ENCODE measurements around the gene SAMD4B.

Gene SAMD4B

GRCh38 chr19:39299832-39300231 is 42.4 kb upstream of the SAMD4B start:
- H3K4me3 ChIP-seq (replicated peaks; ENCODE audit: low read depth, low read length), result no peak overlapping the region
- no peak for DNase-seq (ENCODE audit: low read depth)
- TF ChIP-seq, protein P1, sequence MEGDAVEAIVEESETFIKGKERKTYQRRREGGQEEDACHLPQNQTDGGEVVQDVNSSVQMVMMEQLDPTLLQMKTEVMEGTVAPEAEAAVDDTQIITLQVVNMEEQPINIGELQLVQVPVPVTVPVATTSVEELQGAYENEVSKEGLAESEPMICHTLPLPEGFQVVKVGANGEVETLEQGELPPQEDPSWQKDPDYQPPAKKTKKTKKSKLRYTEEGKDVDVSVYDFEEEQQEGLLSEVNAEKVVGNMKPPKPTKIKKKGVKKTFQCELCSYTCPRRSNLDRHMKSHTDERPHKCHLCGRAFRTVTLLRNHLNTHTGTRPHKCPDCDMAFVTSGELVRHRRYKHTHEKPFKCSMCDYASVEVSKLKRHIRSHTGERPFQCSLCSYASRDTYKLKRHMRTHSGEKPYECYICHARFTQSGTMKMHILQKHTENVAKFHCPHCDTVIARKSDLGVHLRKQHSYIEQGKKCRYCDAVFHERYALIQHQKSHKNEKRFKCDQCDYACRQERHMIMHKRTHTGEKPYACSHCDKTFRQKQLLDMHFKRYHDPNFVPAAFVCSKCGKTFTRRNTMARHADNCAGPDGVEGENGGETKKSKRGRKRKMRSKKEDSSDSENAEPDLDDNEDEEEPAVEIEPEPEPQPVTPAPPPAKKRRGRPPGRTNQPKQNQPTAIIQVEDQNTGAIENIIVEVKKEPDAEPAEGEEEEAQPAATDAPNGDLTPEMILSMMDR (IDR thresholded peaks at IDR 0.05; ENCODE audit: low read length, missing control alignments), result no peak

DNA sequence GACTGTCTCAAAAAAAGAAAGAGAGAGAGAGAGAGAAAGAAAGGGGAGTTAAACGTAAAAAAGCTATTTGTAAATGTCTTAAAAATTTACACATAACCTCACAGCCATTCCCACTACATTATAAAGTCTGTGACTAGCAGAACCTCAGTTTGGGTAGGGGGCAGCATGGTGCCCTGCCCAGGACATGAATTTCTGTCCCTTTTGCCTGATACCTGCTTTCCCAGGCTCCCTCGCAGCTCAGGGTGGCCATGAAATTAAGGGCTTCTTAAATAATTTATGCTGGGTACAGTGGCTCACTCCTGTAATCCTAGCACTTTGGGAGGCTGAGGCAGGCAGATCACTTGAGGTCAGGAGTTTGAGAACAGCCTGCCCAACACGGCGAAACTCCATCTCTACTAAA is 41.2 kb upstream of the SAMD4B start:
- TF ChIP-seq, protein P1 (IDR thresholded peaks at IDR 0.05; ENCODE audit: low read length, missing control alignments), result no peak
- no peak overlapping the region for H3K4me3 ChIP-seq (replicated peaks; ENCODE audit: low read depth, low read length)
- DNase-seq (ENCODE audit: low read depth), result no peak

DNA sequence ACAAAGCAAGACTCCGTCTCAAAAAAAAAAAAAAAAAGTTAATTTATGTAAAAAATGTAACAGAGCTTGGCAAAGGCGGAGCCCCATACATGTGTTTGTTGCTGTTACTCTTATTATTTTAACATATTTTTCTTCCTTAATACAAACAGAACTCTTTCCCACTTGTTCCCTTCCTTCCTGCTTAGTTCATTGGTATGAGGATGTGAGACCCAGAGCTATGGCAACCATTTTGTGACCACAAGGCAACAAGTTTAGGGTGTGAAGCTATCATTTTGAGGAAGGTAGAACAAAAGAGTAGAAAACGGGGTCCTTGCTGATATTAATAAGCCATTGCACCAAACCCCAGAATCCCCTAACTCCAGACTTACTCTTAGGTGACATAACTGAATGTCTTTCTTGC is 40.7 kb upstream of the SAMD4B start:
- TF ChIP-seq, protein P1 (IDR thresholded peaks at IDR 0.05; ENCODE audit: low read length, missing control alignments), result no peak
- DNase-seq (ENCODE audit: low read depth), result no peak
- no peak overlapping the region for H3K4me3 ChIP-seq (replicated peaks; ENCODE audit: low read depth, low read length)

GRCh38 chr19:39303373-39304184 is 38.6 kb upstream of the SAMD4B start:
- H3K4me3 ChIP-seq (replicated peaks; ENCODE audit: low read depth, low read length), result no peak overlapping the region
- TF ChIP-seq, protein P1 (IDR thresholded peaks at IDR 0.05; ENCODE audit: low read length, missing control alignments), result no peak
- DNase-seq (ENCODE audit: low read depth), result no peak

DNA sequence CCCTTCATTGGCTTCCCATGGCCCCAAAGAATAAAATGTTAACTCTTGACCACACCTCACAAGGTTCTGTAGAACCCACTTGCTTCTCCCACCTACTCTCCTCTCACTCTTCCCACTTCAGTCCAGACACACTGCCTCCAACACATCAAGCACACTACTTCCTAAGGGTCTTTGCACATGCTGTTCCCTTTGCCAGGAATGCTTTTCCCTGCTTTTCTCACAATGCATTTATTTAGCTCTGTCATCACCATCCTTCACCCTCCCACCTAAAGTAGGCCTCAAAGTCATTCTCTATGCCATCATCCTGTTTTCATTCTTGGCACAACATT is 38.1 kb upstream of the SAMD4B start:
- H3K4me3 ChIP-seq (replicated peaks; ENCODE audit: low read depth, low read length), result no peak overlapping the region
- no peak for DNase-seq (ENCODE audit: low read depth)
- TF ChIP-seq, protein P1 (IDR thresholded peaks at IDR 0.05; ENCODE audit: low read length, missing control alignments), result no peak

DNA sequence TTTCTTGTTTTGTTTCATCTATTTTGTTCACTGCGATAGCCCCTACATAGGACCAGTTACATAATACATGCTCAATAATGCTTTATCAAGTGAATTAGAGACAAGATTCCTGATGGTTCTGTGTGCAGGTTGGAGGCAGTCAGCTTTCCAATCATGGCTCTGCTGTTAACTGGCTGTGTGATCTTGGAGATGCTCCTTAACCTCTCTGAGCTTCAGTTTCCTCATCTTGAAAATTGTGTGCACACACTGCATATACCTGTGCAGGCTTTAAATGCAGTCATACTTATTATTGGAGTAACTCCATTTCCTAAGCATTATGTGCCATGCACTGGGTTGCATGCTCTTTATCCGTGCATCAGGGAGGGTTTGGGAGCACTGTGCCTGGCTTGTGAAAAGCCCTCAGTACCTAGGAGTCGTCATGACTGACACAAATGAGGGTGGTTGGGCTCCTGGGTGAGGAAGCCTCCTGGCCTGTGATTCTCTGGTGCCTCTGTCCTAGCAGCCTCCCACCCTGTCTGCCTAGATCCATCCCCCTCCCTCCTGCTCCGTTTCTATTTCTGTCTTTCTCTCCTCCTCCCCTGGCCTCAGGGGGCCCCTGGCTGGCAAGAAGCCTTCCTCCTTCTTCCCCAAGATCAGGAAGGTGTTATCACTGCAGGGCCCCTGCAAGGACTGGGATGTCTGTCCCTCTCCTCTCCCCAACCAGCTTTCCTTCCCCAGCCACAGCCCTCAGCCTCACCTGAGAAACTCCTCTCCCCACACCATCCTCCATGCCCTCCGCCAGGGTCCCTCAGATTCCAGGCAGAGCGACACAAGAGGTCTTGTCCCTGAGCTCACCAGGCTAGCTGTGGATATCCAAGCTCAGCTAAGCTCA is 37.3 kb upstream of the SAMD4B start:
- DNase-seq (ENCODE audit: low read depth), result no peak

More for the DNA sequence above, 37.3 kb upstream of the SAMD4B start:
- H3K4me3 ChIP-seq (replicated peaks; ENCODE audit: low read depth, low read length), result no peak overlapping the region
- TF ChIP-seq, protein P1 (IDR thresholded peaks at IDR 0.05; ENCODE audit: low read length, missing control alignments), result no peak
